Ovary (tissue), 9 donors: ENCODE results near the gene CPNE4. TPM values are rescaled to one million over a fixed set of nuclear protein-coding genes. Genes with fewer than 3 reads are reported as not detected.

ENCODE experiments used
- DNase-seq, 5 donors: peaks; one replicate each; pipeline ENCODE4 v3.0.0-alpha.2; 2019 to 2020
- H3K27ac ChIP-seq, 2 donors: fragments of 200-600 bp; one replicate each; pipeline versions ENCODE4 v1.5.1 to v1.8.0; 2019 to 2022
- H3K27me3 ChIP-seq: fragments of 200-600 bp; one replicate; pipeline ENCODE4 v1.8.0; 2022
- H3K36me3 ChIP-seq: fragments of 200-600 bp; sonication (generic); one replicate; pipeline ENCODE4 v1.5.1; 2019
- H3K4me1 ChIP-seq: one replicate; pipeline ENCODE4 v1.8.1; 2013; ENCODE audit warnings: mild to moderate bottlenecking, moderate library complexity; ENCODE audit not compliant: insufficient read depth
- H3K4me3 ChIP-seq: fragments of 200-600 bp; sonication (generic); one replicate; pipeline ENCODE4 v1.5.1; 2017
- H3K9me3 ChIP-seq, 2 donors: fragments of 200-600 bp in 1 of 2; sonication (generic) in 1 of 2; one replicate each; pipeline versions ENCODE4 v1.5.1 to v1.8.1; 2013 to 2019; ENCODE audit warnings: mild to moderate bottlenecking in 1 of 2, moderate library complexity in 1 of 2
- CTCF ChIP-seq, 3 donors: fragments of 450-650 bp in 2 of 3; fragments of 200-600 bp in 1 of 3; IDR thresholded peaks; one replicate each; pipeline versions ENCODE4 v1.5.1 to v1.8.0; 2016 to 2022; ENCODE audit warnings: antibody characterized with exemption in 3 of 3, mild to moderate bottlenecking in 1 of 3
- EP300 ChIP-seq: sonication (generic); formaldehyde crosslinking; IDR thresholded peaks from one replicate; pipeline ENCODE4 v1.6.1; 2017; ENCODE audit warnings: antibody characterized with exemption
- POLR2A ChIP-seq: fragments of 450-650 bp; IDR thresholded peaks from one replicate; pipeline ENCODE4 v1.6.1; 2017; ENCODE audit warnings: antibody characterized with exemption, mild to moderate bottlenecking, moderate library complexity
- whole genome bisulfite sequencing, 3 donors: extraction: QIAGEN DNeasy Blood & Tissue Kit in 1 of 3; methylation state at CpG; one replicate each; pipeline versions ENCODE4 v1.1.5 to v1.1.7; 2013 to 2017; 5-methylcytosine and 5-hydroxymethylcytosine counted together
- intact Hi-C, 4 donors: fragments of 100-400 bp; cut with DNase I; formaldehyde crosslinking; loops; one replicate each; pipeline versions ENCODE4 v1.11.0 to v1.15.1; 2022 to 2023
- polyA plus RNA-seq, 2 donors: library from polyadenylated mRNA; stranded (reverse); fragments of 200-250 nt in 1 of 2; fragments of 350-450 nt in 1 of 2; fragmentation: Illumina TruSeq in 1 of 2; extraction: RNeasy Lipid Tissue Mini Kit (QIAGEN cat#74804) in 1 of 2; gene quantifications; one replicate each; pipeline ENCODE4 v1.2.3, GENCODE V29; 2013 to 2014
- total RNA-seq, 7 donors: library from RNA; depleted of rRNA in 2 of 7; stranded (reverse); fragments of >200 nt in 2 of 7; fragmentation: NEBNext Ultra II Directional in 3 of 7; extraction: Animal tissue kit (Norgen Biotek cat#: 25700) in 3 of 7; gene quantifications; one replicate each; pipeline versions ENCODE4 v1.1.0 to v1.2.4, GENCODE V29; 2016 to 2023
- donor health status: DM: no; HTN: no; CAD: no; lungs with moderate emphysema.
- donor health status: DM: no; HTN: no; CAD: no.
- donor health status: Bipolar disorder and iron deficiency.
- donor health status: DM: yes; HTN: yes; CAD: no.
- donor health status: DM: no; HTN: no; CAD: no.
- donor health status: DM: yes; HTN: yes; CAD: no.

The CPNE4 gene
- total and polyA plus RNA-seq, 9 donors: 0.11 to 0.27 (median 0.13) TPM; not detected in 6

GRCh38 chr3:131716943-131717342, 317.9 kb downstream of the CPNE4 start:
- Histone ChIP-seq H3K9me3 (no peaks in the 10 kb centered on the region), H3K27ac (no peak overlapping the region), H3K27me3 (no peaks in the 10 kb centered on the region), H3K36me3 (no peaks in the 10 kb centered on the region), H3K4me1 (no peaks in the 10 kb centered on the region), H3K4me3 (no peak overlapping the region)
- 40 to 53% (median 53%) methylated on average over 4 of the region's 4 CpGs for WGBS, 3 donors
- DNase-seq: no peak
- TF ChIP-seq CTCF (IDR thresholded peaks at IDR 0.05) (no peak), EP300 (no peak), POLR2A (no peak)
- intact Hi-C loops: no loop called here

- TF ChIP-seq EP300 (no peak), POLR2A (no peak), CTCF (IDR thresholded peaks at IDR 0.05) (no peak)
- H3K27ac ChIP-seq: no peak overlapping the region
- no peaks in the 10 kb centered on the region for H3K4me1 ChIP-seq
- DNase-seq: no peak
- no peak overlapping the region for H3K4me3 ChIP-seq
- intact Hi-C loops: no loop called here
- H3K9me3 ChIP-seq: no peaks in the 10 kb centered on the region
- H3K36me3 ChIP-seq: no peaks in the 10 kb centered on the region
- H3K27me3 ChIP-seq: no peaks in the 10 kb centered on the region
- WGBS, 3 donors: 47 to 68% (median 55%) methylated on average over 1 of the region's 1 CpG
These were observed 318.8 kb downstream of the CPNE4 start for GRCh38 chr3:131716007-131716406.

- no peaks in the 10 kb centered on the region for H3K9me3 ChIP-seq
- no peaks in the 10 kb centered on the region for H3K4me1 ChIP-seq
- TF ChIP-seq POLR2A (no peak), EP300 (no peak), CTCF (IDR thresholded peaks at IDR 0.05) (no peak)
- DNase-seq: no peak
- H3K27me3 ChIP-seq: no peaks in the 10 kb centered on the region
- intact Hi-C loops: no loop called here
- 92 to 98% (median 97%) methylated on average over 1 of the region's 1 CpG for WGBS, 3 donors
- no peaks in the 10 kb centered on the region for H3K36me3 ChIP-seq
- H3K27ac ChIP-seq: no peak overlapping the region
- no peak overlapping the region for H3K4me3 ChIP-seq
These were observed 320.1 kb downstream of the CPNE4 start for GRCh38 chr3:131714585-131715220.

GRCh38 chr3:131713416-131714123, 321.2 kb downstream of the CPNE4 start:
- Histone ChIP-seq H3K36me3 (no peaks in the 10 kb centered on the region), H3K4me3 (no peak overlapping the region), H3K9me3 (no peaks in the 10 kb centered on the region), H3K4me1 (no peaks in the 10 kb centered on the region), H3K27me3 (no peaks in the 10 kb centered on the region), H3K27ac (no peak overlapping the region)
- intact Hi-C loops: no loop called here
- WGBS, 3 donors: 48 to 65% (median 54%) methylated on average over 3 of the region's 3 CpGs
- DNase-seq: no peak
- TF ChIP-seq CTCF (IDR thresholded peaks at IDR 0.05): no peak
- TF ChIP-seq EP300: no peak
- TF ChIP-seq POLR2A: no peak
